Thyroid gland (tissue), 4 donors: ENCODE measurements around the gene FAM241A. TPM values are rescaled to one million over a fixed set of nuclear protein-coding genes. Genes with fewer than 3 reads are reported as not detected.
"Not testable (repeated sequence)": the region's sequence is repeated elsewhere in the genome, so short reads cannot be mapped to it uniquely, and the experiment has no call there.

Experiments used
- DNase-seq, 2 donors: peaks; one replicate each; pipeline ENCODE4 v3.0.0-alpha.2; 2019
- H3K27ac ChIP-seq, 3 donors: fragments of 200-600 bp; sonication (generic); 1 replicate in 2 of 3; 2 replicates in 1 of 3; pipeline ENCODE4 v1.5.1; 2016 to 2019; ENCODE audit warnings: mild to moderate bottlenecking in 1 of 3, moderate library complexity in 1 of 3
- H3K27me3 ChIP-seq: fragments of 200-600 bp; sonication (generic); one replicate; pipeline ENCODE4 v1.5.1; 2019
- H3K36me3 ChIP-seq, 2 donors: fragments of 200-600 bp; sonication (generic); one replicate each; pipeline ENCODE4 v1.5.1; 2016 to 2019
- H3K4me1 ChIP-seq, 2 donors: fragments of 200-600 bp; sonication (generic); one replicate each; pipeline ENCODE4 v1.5.1; 2017 to 2019
- H3K4me3 ChIP-seq, 3 donors: fragments of 200-600 bp; sonication (generic); replicated peaks in 1 of 3; 1 replicate in 2 of 3; 2 replicates in 1 of 3; pipeline ENCODE4 v1.5.1; 2016; ENCODE audit warnings: mild to moderate bottlenecking in 1 of 3
- H3K9me3 ChIP-seq: fragments of 200-600 bp; sonication (generic); one replicate; pipeline ENCODE4 v1.5.1; 2017
- POLR2A ChIP-seq, 2 donors: fragments of 450-650 bp; IDR thresholded peaks; one replicate each; pipeline ENCODE4 v1.6.1; 2017; ENCODE audit warnings: antibody characterized with exemption in 2 of 2, mild to moderate bottlenecking in 2 of 2, moderate library complexity in 1 of 2
- WGBS, 2 donors: methylation state at CpG; one replicate each; pipeline ENCODE4 v1.1.5; 2017; 5-methylcytosine and 5-hydroxymethylcytosine counted together
- intact Hi-C: fragments of 100-400 bp; cut with DNase I; formaldehyde crosslinking; loops from one replicate; pipeline ENCODE4 v1.15.1; 2023
- total RNA-seq, 4 donors: library from RNA; depleted of rRNA; stranded (reverse); fragments of >200 nt; gene quantifications; one replicate each; pipeline ENCODE4 v1.2.3, GENCODE V29; 2016
- TF ChIP-seq, protein P1 (sequence below), 6 experiments: fragments of 200-600 bp in 3 of 6; fragments of 450-650 bp in 3 of 6; sonication (generic) in 3 of 6; IDR thresholded peaks; one replicate each; pipeline ENCODE4 v1.5.1; 2016 to 2019; ENCODE audit warnings: antibody characterized with exemption in 6 of 6, mild to moderate bottlenecking in 2 of 6, inconsistent platforms in 1 of 6, moderate library complexity in 1 of 6

The FAM241A gene
- total RNA-seq, 4 donors from 2014 or later, result 3.4 to 9.9 (median 5.8) TPM

DNA sequence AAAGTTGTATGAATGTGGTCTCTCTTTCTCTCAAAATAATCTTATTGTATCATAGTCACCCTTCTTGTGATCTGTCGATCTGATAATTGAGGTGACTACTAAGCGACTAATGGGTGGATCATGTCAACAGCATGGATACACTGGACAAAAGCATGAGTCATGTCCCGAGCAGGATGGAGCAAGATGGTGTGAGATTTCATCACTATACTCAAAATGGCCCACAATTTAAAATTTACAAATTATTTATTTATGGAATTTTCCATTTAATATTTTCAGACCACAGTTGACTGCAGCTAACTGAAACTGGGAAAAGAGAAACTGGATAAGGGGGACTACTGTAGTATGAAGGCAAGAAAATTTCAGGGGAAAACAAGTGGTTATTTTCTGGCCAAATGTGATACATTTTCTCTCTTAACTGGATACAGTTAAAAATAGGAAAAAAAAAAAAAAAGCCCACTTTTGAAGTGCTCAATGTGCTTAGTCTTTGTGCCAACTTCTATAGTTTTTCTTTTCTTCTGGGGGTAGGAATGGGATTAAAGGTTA is 25.3 kb downstream of the FAM241A start:
- no peak for TF ChIP-seq POLR2A (IDR thresholded peaks at IDR 0.05)
- WGBS, 2 donors, result 79 to 86% methylated on average over 3 of the region's 3 CpGs

DNA sequence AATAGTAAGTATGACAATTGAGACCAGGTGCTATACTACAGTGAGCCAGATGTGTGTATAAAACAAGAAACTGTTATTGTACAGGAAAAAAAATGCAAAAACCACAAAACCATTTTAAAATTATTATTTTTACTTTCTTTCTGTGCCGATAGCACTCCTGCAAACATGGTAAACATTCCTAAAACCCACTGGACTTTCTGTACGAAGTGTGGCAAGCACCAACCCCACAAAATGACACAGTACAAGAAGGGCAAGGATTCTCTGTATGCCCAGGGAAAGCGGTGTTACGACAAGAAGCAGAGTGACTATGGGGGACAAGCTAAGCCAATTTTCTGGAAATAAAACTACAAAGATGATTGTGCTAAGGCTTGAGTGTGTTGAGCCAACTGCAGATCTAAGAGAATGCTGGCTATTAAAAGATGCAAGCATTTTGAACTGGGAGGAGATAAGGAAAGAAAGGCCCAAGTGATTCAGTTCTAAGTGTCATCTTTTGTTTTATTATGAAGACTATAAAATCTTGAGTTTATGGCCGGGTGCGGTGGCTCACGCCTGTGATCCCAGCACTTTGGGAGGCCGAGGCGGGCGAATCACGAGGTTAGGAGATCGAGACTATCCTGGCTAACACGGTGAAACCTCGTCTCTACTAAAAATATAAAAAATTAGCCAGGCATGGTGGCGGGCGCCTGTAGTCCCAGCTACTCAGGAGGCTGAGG is 26.0 kb downstream of the FAM241A start:
- H3K9me3 ChIP-seq, H3K36me3 ChIP-seq, H3K27ac ChIP-seq, H3K27me3 ChIP-seq, H3K4me3 ChIP-seq, DNase-seq, intact Hi-C loops, H3K4me1 ChIP-seq: not testable (repeated sequence)
- 97% methylated on average over 16 of the region's 16 CpGs for WGBS, 2 donors

More for the DNA sequence above, 25.3 kb downstream of the FAM241A start:
- H3K27ac ChIP-seq, result no peak overlapping the region
- no peaks in the 10 kb centered on the region for H3K9me3 ChIP-seq
- DNase-seq, result no peak
- H3K36me3 ChIP-seq, result no peaks in the 10 kb centered on the region
- no peaks in the 10 kb centered on the region for H3K27me3 ChIP-seq
- intact Hi-C loops, result no loop called here
- H3K4me3 ChIP-seq, result no peak overlapping the region
- no peaks in the 10 kb centered on the region for H3K4me1 ChIP-seq

DNA sequence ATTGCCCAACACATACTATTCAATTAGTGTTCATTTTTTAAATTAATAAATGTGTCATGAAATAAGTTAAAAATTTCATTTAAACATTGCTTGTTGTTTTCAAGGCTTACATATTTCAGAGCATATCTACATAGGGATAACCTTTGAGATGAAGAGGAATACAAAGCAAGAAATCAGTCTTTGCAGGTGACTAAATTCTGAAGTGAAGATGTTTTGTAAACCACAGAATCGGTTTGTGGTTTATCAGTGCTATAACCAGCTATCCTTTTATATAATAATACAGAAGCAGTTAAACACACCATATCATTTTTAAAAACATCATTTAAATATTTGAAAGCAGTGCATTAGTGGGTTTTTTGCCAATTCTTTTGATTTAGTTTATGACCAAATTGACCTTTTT is 26.9 kb downstream of the FAM241A start:
- 80 to 94% methylated on average over 1 of the region's 1 CpG for WGBS, 2 donors
- Histone ChIP-seq H3K27ac (no peak overlapping the region), H3K4me1 (no peaks in the 10 kb centered on the region), H3K4me3 (no peak overlapping the region), H3K27me3 (no peaks in the 10 kb centered on the region), H3K36me3 (no peaks in the 10 kb centered on the region), H3K9me3 (no peaks in the 10 kb centered on the region)
- intact Hi-C loops, result no loop called here
- no peak for DNase-seq
- no peak for TF ChIP-seq POLR2A (IDR thresholded peaks at IDR 0.05)
- TF ChIP-seq, protein P1, sequence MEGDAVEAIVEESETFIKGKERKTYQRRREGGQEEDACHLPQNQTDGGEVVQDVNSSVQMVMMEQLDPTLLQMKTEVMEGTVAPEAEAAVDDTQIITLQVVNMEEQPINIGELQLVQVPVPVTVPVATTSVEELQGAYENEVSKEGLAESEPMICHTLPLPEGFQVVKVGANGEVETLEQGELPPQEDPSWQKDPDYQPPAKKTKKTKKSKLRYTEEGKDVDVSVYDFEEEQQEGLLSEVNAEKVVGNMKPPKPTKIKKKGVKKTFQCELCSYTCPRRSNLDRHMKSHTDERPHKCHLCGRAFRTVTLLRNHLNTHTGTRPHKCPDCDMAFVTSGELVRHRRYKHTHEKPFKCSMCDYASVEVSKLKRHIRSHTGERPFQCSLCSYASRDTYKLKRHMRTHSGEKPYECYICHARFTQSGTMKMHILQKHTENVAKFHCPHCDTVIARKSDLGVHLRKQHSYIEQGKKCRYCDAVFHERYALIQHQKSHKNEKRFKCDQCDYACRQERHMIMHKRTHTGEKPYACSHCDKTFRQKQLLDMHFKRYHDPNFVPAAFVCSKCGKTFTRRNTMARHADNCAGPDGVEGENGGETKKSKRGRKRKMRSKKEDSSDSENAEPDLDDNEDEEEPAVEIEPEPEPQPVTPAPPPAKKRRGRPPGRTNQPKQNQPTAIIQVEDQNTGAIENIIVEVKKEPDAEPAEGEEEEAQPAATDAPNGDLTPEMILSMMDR (IDR thresholded peaks at IDR 0.05), result no peak

DNA sequence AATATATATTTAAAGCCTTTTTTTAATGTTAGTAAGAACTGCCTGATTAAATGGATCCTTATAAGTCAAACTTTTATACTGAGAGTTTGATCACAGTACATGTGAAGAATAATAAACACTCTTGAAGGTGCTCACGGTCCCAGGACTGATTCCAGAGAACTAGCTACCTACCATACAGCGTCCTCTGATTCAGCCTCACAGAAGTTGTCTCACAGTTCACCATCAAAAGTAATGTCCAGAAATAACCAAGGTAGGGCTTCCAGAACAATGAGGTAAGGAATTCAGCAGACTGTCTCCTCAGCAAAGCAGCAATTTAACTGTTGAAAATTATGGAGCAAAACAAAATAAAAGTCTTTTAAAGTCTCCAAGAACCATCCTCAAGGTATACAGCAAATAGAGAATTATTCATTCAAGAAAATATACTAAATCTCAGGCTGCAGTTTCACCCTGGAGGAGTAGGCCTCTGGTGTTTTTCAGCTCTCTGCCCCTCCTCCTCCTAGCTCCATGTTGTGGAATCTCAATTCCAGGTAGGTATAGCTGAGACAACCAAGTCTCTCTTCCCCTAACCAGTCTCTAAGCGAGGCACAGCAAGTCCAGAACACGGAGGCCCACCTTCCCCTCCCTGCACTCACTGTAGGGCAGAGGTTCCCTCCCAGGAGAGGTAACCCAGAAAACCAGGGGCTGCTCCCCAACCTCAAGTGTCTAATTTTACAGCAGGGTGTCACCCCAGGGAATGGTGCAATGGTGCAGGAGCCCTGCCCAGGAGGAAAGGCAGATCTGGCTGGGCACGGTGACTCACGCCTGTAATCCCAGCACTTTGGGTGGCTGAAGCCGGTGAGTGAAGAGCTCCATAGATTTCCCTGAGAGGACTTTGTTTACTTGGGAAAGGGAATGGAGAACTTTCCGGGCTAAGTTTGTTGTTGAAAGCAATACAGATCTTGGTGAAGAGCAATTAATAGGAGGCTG is 28.6 kb downstream of the FAM241A start:
- no peaks in the 10 kb centered on the region for H3K4me1 ChIP-seq
- WGBS, 2 donors, result 85 to 88% methylated on average over 8 of the region's 8 CpGs
- H3K36me3 ChIP-seq, result no peaks in the 10 kb centered on the region
- no peaks in the 10 kb centered on the region for H3K9me3 ChIP-seq
- intact Hi-C loops, result no loop called here
- no peak overlapping the region for H3K4me3 ChIP-seq
- H3K27ac ChIP-seq, result no peak overlapping the region
- TF ChIP-seq, protein P1 (IDR thresholded peaks at IDR 0.05), result no peak
- TF ChIP-seq POLR2A (IDR thresholded peaks at IDR 0.05), result no peak
- no peak for DNase-seq
- no peaks in the 10 kb centered on the region for H3K27me3 ChIP-seq

DNA sequence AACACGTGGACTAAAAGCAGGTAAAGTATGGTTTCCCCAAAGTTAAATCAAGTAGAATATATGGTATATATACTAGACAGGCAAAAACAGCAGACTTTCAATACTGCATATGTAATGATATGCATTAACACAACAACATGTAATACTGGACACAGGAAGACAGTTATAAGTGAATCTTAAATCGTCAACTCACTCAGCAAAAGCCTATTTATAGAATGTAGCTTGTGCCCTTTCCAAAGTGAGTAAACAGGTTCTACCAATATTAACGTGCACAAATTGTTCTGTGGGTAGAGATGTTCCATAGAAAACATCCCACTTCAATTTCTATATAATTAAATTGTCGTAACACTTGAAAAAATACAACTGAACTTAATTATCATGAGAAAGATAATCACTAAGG is 30.6 kb downstream of the FAM241A start:
- TF ChIP-seq POLR2A (IDR thresholded peaks at IDR 0.05), result no peak
- TF ChIP-seq, protein P1 (IDR thresholded peaks at IDR 0.05), result no peak
- no peaks in the 10 kb centered on the region for H3K36me3 ChIP-seq
- H3K9me3 ChIP-seq, result no peaks in the 10 kb centered on the region
- no peak overlapping the region for H3K27ac ChIP-seq
- no peaks in the 10 kb centered on the region for H3K4me1 ChIP-seq
- 84 to 87% methylated on average over 4 of the region's 4 CpGs for WGBS, 2 donors
- intact Hi-C loops, result no loop called here
- H3K4me3 ChIP-seq, result no peak overlapping the region
- H3K27me3 ChIP-seq, result no peaks in the 10 kb centered on the region
- DNase-seq, result no peak
